Cerebellar nuclear complex (tissue), 1 donor: ENCODE results near the gene DES.

Source experiments
- DNase-seq, 2 experiments: peaks; one replicate each; lab custom pipeline; 2025; lab: John Stamatoyannopoulos, UW

Gene DES

DNA sequence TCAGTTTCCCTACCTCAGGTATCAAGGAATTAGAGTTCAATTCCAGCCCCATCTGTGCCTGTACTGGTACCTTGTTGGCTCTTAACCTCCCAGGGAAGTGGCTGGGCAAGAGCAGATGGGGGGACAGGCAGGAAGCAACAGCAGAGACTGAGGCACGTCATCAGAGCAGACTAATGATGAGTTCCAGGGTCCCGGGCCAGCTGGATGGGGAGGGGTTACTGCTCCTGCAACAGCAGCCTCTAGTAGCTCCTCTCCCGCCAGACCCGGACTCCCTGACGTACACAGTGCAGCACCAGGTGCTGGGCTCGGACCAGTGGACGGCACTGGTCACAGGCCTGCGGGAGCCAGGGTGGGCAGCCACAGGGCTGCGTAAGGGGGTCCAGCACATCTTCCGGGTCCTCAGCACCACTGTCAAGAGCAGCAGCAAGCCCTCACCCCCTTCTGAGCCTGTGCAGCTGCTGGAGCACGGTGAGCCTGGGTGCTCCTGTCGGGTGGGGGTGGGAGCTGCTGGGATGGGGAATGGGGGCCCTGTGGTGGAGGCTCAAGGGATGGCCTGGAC, 54.5 kb downstream of the DES start:
- no peak for DNase-seq

DNA sequence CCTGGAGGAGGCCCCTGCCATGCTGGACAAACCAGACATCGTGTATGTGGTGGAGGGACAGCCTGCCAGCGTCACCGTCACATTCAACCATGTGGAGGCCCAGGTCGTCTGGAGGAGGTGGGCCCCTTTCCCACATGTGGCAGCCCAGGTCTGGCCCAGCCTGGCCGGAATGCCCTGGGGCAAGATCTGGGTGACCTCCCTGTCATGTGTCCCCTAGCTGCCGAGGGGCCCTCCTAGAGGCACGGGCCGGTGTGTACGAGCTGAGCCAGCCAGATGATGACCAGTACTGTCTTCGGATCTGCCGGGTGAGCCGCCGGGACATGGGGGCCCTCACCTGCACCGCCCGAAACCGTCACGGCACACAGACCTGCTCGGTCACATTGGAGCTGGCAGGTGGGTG, 55.3 kb downstream of the DES start:
- no peak for DNase-seq

DNA sequence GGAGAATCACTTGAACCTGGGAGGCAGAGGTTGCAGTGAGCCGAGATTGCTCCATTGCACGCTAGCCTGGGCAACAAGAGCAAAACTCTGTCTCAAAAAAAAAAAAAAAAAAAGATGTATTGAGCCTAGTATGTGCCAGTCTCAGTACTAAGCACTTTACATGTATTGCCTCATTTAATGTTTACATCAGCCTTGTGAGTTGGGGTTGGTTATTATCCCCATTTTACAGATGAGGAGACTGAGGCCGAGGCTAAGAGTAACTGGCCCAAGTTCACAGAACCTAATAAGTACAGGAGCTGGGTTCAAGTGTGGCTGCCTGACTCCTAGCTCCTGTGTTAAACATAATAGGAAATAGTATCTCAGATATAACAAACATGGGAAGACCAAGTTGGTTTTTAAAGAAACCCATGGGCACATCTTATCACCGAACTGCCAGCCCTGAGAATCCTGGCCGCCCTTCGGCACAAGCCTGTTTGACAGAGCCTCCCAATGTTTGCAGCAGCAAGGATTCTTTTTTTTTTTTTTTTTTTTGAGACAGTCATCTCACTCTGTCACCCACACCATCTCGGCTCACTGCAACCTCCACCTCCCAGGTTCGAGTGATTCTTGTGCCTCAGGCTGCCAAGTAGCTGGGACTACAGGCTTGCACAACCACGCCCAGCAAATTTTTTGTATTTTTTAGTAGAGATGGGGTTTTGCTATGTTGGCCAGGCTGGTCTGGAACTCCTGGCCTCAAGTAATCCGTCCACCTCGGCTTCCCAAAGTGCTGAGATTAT, 56.3 kb downstream of the DES start:
- DNase-seq: no peak

DNA sequence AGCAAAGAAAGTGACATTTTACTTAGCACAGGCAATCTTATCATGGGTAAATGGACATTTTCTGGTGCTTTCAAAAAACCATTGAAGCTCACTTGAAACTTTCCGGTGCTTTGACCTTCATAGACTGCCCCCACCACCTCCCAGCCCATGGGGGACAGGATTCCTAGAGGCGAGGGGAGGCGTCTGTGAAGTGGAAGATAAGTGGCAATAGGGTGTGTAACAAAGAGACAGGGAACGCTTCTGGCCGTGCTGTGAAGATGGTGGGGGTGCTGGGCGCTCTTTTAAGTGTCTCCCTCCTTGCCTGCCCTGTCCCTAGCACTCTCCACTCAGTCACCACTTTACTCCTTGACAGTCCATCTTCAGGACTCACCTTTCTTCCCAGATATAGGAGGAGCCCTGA, 57.1 kb downstream of the DES start:
- no peak for DNase-seq

DNA sequence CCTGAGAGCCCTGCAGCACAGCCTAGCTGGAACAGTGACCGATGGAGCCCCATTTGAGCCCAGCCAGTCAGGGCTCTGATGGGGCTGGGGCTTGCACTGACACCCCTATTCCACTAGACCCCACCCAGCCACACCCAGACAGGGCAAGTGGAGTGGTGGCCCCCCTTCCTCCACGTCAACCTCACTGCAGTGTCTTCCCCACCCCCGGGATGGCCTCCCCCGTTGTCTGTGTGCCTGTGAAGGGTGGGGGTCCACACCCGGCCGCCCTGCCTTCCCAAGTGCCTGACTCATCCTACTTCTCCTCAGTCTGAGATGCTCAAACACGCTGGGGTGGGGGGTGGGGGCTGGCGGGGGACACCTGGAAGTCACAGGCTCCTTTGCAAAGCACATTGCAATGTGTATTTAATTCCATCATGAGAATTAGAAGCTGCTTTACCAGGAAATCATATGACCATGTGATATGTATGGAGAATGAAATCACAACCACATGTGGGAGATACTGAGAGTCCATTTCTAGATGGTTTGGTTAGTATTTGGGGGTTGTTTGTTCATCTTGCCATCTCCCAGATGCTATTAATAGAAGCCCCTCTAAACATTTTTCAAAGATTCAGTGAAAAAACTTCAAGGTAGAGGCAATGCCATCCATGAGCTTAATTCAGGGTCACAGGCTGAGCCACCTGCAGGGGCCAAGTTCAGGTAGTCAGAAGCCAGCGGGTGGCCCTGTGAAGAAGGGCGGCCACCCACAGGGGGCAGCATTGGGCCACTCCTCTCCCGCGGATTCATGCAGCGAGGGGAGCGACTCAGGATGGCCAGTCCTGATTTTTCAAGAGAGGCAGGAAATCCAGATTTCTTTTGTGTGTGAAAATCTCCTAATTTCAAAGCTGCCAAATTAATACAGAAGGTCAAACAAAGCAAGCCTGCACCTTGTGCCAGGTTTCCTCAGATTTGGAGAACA, 57.8 kb downstream of the DES start:
- DNase-seq: peak in 1 of 2 experiments; percentile 60
